ENCODE data around the gene MRPL53.

DNA sequence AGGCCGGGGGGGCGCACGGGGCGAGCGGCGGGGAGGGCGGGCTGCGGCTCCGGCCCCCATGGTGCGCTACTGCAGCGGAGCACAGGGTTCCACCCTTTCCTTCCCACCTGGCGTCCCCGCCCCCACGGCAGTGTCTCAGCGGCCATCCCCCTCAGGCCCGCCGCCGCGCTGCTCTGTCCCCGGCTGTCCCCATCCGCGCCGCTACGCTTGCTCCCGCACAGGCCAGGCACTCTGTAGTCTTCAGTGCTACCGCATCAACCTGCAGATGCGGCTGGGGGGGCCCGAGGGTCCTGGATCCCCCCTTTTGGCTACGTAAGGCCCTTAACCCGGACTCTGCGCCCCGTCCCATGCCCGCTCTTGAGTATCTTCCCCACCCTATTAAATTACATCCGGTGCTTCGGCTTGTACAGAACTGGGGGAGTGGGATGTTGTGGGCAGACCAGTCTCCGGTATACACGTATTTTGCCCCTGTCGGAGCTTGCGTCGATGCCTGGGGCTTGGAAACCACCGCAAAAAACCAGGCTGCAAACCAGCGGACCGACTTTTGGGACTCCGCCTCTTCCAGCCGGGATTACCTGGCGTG is 14.8 kb downstream of the MRPL53 start:
- TF ChIP-seq EP300 (IDR thresholded peaks at IDR 0.05) (no peak), POLR2A (IDR thresholded peaks at IDR 0.05; ENCODE audit: low read depth) (peak; percentile 58)
- TF ChIP-seq, protein P1, sequence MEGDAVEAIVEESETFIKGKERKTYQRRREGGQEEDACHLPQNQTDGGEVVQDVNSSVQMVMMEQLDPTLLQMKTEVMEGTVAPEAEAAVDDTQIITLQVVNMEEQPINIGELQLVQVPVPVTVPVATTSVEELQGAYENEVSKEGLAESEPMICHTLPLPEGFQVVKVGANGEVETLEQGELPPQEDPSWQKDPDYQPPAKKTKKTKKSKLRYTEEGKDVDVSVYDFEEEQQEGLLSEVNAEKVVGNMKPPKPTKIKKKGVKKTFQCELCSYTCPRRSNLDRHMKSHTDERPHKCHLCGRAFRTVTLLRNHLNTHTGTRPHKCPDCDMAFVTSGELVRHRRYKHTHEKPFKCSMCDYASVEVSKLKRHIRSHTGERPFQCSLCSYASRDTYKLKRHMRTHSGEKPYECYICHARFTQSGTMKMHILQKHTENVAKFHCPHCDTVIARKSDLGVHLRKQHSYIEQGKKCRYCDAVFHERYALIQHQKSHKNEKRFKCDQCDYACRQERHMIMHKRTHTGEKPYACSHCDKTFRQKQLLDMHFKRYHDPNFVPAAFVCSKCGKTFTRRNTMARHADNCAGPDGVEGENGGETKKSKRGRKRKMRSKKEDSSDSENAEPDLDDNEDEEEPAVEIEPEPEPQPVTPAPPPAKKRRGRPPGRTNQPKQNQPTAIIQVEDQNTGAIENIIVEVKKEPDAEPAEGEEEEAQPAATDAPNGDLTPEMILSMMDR (IDR thresholded peaks at IDR 0.05): no peak

Data from esophagus muscularis mucosa (tissue), 4 donors.